SK-N-SH (cell line): ENCODE measurements around the gene SLC32A1. TPM values are rescaled to one million over a fixed set of nuclear protein-coding genes. Genes with fewer than 3 reads are reported as not detected.
A peak's percentile ranks its signal among the peaks of the same experiment; 100 is the strongest.

Experiments used
- CTCF ChIA-PET: fragments of 300-600, 350-600 bp; formaldehyde crosslinking; extraction: SDS; loops from one replicate; lab custom pipeline; 2021; lab: Yijun Ruan, JAX
- POLR2A ChIA-PET: fragments of 350-600 bp; sonication (Branson Sonifier 250); formaldehyde crosslinking; extraction: SDS; loops from one replicate; lab custom pipeline; 2020; ENCODE audit warnings: antibody characterized with exemption, inconsistent platforms; lab: Yijun Ruan, JAX
- DNase-seq: peaks from one replicate; pipeline ENCODE4 v3.0.0; 2012
- H2AFZ ChIP-seq: fragments of 200-600 bp; sonication (generic); 2 replicates; pipeline ENCODE4 v1.8.1; 2016; ENCODE audit warnings: antibody characterized with exemption, mild to moderate bottlenecking, low read depth
- H3F3A ChIP-seq: fragments of 200-600 bp; sonication (generic); replicated peaks from 2 replicates; pipeline ENCODE3; 2016; ENCODE audit warnings: antibody characterized with exemption, mild to moderate bottlenecking; ENCODE audit not compliant: insufficient read depth
- H3K27ac ChIP-seq, 2 experiments: fragments of 200-500 bp in 1 of 2; fragments of 200-600 bp in 1 of 2; sonication (Bioruptor generic) in 1 of 2; sonication (generic), shearing (Covaris generic) in 1 of 2; 2 replicates each; pipeline versions ENCODE4 v1.5.1 to v1.6.1; 2014 to 2016; ENCODE audit warnings: low read depth in 2 of 2, inconsistent platforms in 1 of 2, low read length in 1 of 2, mild to moderate bottlenecking in 1 of 2, mixed read lengths in 1 of 2
- H3K27me3 ChIP-seq: fragments of 200-600 bp; sonication (generic), shearing (Covaris generic); 2 replicates; pipeline ENCODE4 v1.6.1; 2016; ENCODE audit warnings: mixed run types; ENCODE audit not compliant: insufficient read depth
- H3K36me3 ChIP-seq, 2 experiments: fragments of 200-500 bp in 1 of 2; fragments of 200-600 bp in 1 of 2; sonication (Bioruptor generic) in 1 of 2; sonication (generic) in 1 of 2; replicated peaks in 1 of 2; 2 replicates each; pipeline versions ENCODE3 to v1.5.1; 2014 to 2016; ENCODE audit warnings: low read length in 1 of 2, mild to moderate bottlenecking in 1 of 2; ENCODE audit not compliant: insufficient read depth in 2 of 2, control insufficient read depth in 1 of 2
- H3K4me1 ChIP-seq, 2 experiments: fragments of 200-500 bp in 1 of 2; fragments of 200-600 bp in 1 of 2; sonication (Bioruptor generic) in 1 of 2; sonication (generic), shearing (Covaris generic) in 1 of 2; 2 replicates each; pipeline versions ENCODE4 v1.5.1 to v1.6.1; 2014 to 2016; ENCODE audit warnings: low read depth in 1 of 2, low read length in 1 of 2, mixed run types in 1 of 2; ENCODE audit not compliant: insufficient read depth in 2 of 2, control insufficient read depth in 1 of 2
- H3K4me2 ChIP-seq: fragments of 200-600 bp; sonication (generic), shearing (Covaris generic); 2 replicates; pipeline ENCODE4 v1.6.1; 2017; ENCODE audit warnings: mixed run types
- H3K4me3 ChIP-seq, 2 experiments: fragments of 200-500 bp in 1 of 2; fragments of 200-600 bp in 1 of 2; sonication (Bioruptor generic) in 1 of 2; sonication (generic), shearing (Covaris generic) in 1 of 2; 2 replicates each; pipeline versions ENCODE4 v1.5.1 to v1.8.1; 2014 to 2016; ENCODE audit warnings: low read depth in 2 of 2, inconsistent platforms in 1 of 2, low read length in 1 of 2, mild to moderate bottlenecking in 1 of 2, mixed read lengths in 1 of 2, moderate library complexity in 1 of 2
- H3K79me2 ChIP-seq: fragments of 200-600 bp; sonication (generic); 2 replicates; pipeline ENCODE4 v1.8.1; 2017; ENCODE audit warnings: mild to moderate bottlenecking; ENCODE audit not compliant: insufficient read depth
- H3K9ac ChIP-seq: fragments of 200-600 bp; sonication (generic); 2 replicates; pipeline ENCODE4 v1.6.1; 2017; ENCODE audit warnings: mixed run types
- H3K9me2 ChIP-seq: fragments of 200-600 bp; sonication (generic); 2 replicates; pipeline ENCODE4 v1.6.1; 2017; ENCODE audit warnings: mixed run types
- H3K9me3 ChIP-seq: fragments of 200-600 bp; sonication (generic); 2 replicates; pipeline ENCODE4 v1.6.1; 2017; ENCODE audit warnings: mixed run types, mild to moderate bottlenecking, moderate library complexity
- H4K20me1 ChIP-seq: fragments of 200-600 bp; sonication (generic); 2 replicates; pipeline ENCODE4 v1.6.1; 2017; ENCODE audit warnings: mild to moderate bottlenecking, mixed run types; ENCODE audit not compliant: insufficient read depth
- CHD2 ChIP-seq: fragments of 150-350 bp; IDR thresholded peaks from 2 replicates; pipeline ENCODE4 v1.6.1; 2018; ENCODE audit warnings: low read length; ENCODE audit not compliant: partially characterized antibody
- ELF1 ChIP-seq: IDR thresholded peaks from 2 replicates; pipeline ENCODE4 v1.4.0; 2012
- EP300 ChIP-seq, 2 experiments: IDR thresholded peaks; 2 replicates each; pipeline versions ENCODE4 v1.4.0 to v1.6.1; 2012; ENCODE audit warnings: borderline replicate concordance in 1 of 2, low read depth in 1 of 2, low read length in 1 of 2
- FOXJ3 ChIP-seq: sonication (generic); formaldehyde crosslinking; IDR thresholded peaks from 2 replicates; pipeline ENCODE4 v1.5.1; 2020; ENCODE audit warnings: mild to moderate bottlenecking, missing genetic modification reagents
- IRF3 ChIP-seq: fragments of 150-350 bp; IDR thresholded peaks from 2 replicates; pipeline ENCODE4 v1.6.1; 2016; ENCODE audit warnings: mild to moderate bottlenecking, low read depth, low read length
- JUND ChIP-seq: IDR thresholded peaks from 2 replicates; pipeline ENCODE4 v1.4.0; 2012
- MXI1 ChIP-seq: IDR thresholded peaks from 2 replicates; pipeline ENCODE4 v1.6.1; 2012; ENCODE audit warnings: mild to moderate bottlenecking, low read depth, low read length, improper control_type of control experiment
- NFIC ChIP-seq: IDR thresholded peaks from 2 replicates; pipeline ENCODE4 v1.4.0; 2012; ENCODE audit warnings: borderline replicate concordance
- NRF1 ChIP-seq: IDR thresholded peaks from 2 replicates; pipeline ENCODE4 v1.6.1; 2012; ENCODE audit warnings: low read depth, mild to moderate bottlenecking, low read length
- PBX3 ChIP-seq: IDR thresholded peaks from 2 replicates; pipeline ENCODE4; 2012
- RCOR1 ChIP-seq: fragments of 150-350 bp; IDR thresholded peaks from 2 replicates; pipeline ENCODE4 v1.6.1; 2017; ENCODE audit warnings: antibody characterized with exemption, low read length
- RFX5 ChIP-seq: IDR thresholded peaks from 2 replicates; pipeline ENCODE4 v1.6.1; 2012; ENCODE audit warnings: mild to moderate bottlenecking, improper control_type of control experiment, low read length
- TAF1 ChIP-seq: IDR thresholded peaks from 2 replicates; pipeline ENCODE4 v1.6.1; 2012; ENCODE audit warnings: low read depth, mild to moderate bottlenecking, low read length, moderate library complexity, borderline replicate concordance
- USF1 ChIP-seq: IDR thresholded peaks from 2 replicates; pipeline ENCODE4 v1.4.0; 2012; ENCODE audit warnings: low read depth, borderline replicate concordance
- USF2 ChIP-seq: fragments of 150-350 bp; IDR thresholded peaks from 2 replicates; pipeline ENCODE4 v1.6.1; 2017; ENCODE audit warnings: antibody characterized with exemption, low read length, low read depth, borderline replicate concordance
- YY1 ChIP-seq: IDR thresholded peaks from 2 replicates; pipeline ENCODE4 v1.4.0; 2012; ENCODE audit warnings: low read depth, mild to moderate bottlenecking
- ZBTB33 ChIP-seq: IDR thresholded peaks from 2 replicates; pipeline ENCODE4 v1.4.0; 2012; ENCODE audit warnings: low read depth, borderline replicate concordance
- WGBS: methylation state at CpG from one replicate; pipeline ENCODE4 v1.1.6; 2017; ENCODE audit warnings: low lambda C conversion rate; 5-methylcytosine and 5-hydroxymethylcytosine counted together
- polyA plus RNA-seq, 3 experiments: library from polyadenylated mRNA; depleted of rRNA; stranded (reverse); fragments of >200 nt; gene quantifications; 2 replicates each; pipeline ENCODE4 v1.2.3, GENCODE V29; 2012

Gene SLC32A1
- polyA plus RNA-seq, 1 of the 3 experiments (the other 2 are of a cell fraction), result not detected

GRCh38 chr20:38706509-38706908, 17.8 kb upstream of the SLC32A1 start:
- CTCF ChIA-PET, result interaction anchor here (0.6 to 13.6 kb wide), 8 partner anchors 10 to 59 kb away, joined by 3 to 127 read pairs (median 6); partner anchors contain the start of gene SLC32A1
- Histone ChIP-seq H3K79me2 (no peaks in the 10 kb centered on the region), H3K9ac (no peak overlapping the region), H3K36me3 (no peaks in the 10 kb centered on the region), H3K27ac (no peak overlapping the region), H3F3A (no peaks in the 10 kb centered on the region), H3K9me3 (no peaks in the 10 kb centered on the region), H3K27me3 (0 out of 2 replicates have a peak, but pooled peaks cover 6% of the 10 kb centered on the region), H4K20me1 (no peaks in the 10 kb centered on the region), H3K4me3 (no peak overlapping the region), H3K9me2 (no peaks in the 10 kb centered on the region), H3K4me2 (no peak overlapping the region), H3K4me1 (peaks cover 0 to 8% of the 10 kb centered on the region in 2 experiments; a peak in 1 of 4 replicates), H2AFZ (no peak overlapping the region)
- WGBS, result 7% methylated on average over 6 of the region's 7 CpGs
- POLR2A ChIA-PET, result interaction anchor here (0.8 to 1.2 kb wide), 3 partner anchors 13 to 99 kb away, joined by 3 to 4 read pairs (median 3); partner anchors contain the start of gene PPP1R16B
- TF ChIP-seq FOXJ3 (CRISPR knock-in tag), result peak; percentile 60; the same call in 1 of the 2 replicates
- TF ChIP-seq NFIC, result no peak
- peak; percentile 80; the same call in 1 of the 2 replicates for TF ChIP-seq RCOR1
- TF ChIP-seq IRF3, result no peak
- no peak for TF ChIP-seq YY1
- TF ChIP-seq EP300 (IDR thresholded peaks at IDR 0.05; ENCODE audit: borderline replicate concordance in 1 of 2, low read depth in 1 of 2, low read length in 1 of 2), result peak in 1 of 2 experiments; percentile 76; a peak in 1 of 4 replicates
- peak; percentile 80 for TF ChIP-seq CHD2
- TF ChIP-seq MXI1, result peak; percentile 48; the same call in 1 of the 2 replicates
- TF ChIP-seq USF1, result no peak
- peak; percentile 81 for DNase-seq

- no peak overlapping the region for H3K9ac ChIP-seq
- no peaks in the 10 kb centered on the region for H3K4me1 ChIP-seq
- peaks cover 12% of the 10 kb centered on the region for H3K27me3 ChIP-seq
- no peak overlapping the region for H2AFZ ChIP-seq
- no peaks in the 10 kb centered on the region for H3K79me2 ChIP-seq
- TF ChIP-seq RFX5 (no peak), ZBTB33 (no peak), PBX3 (no peak), EP300 (IDR thresholded peaks at IDR 0.05; ENCODE audit: borderline replicate concordance in 1 of 2, low read depth in 1 of 2, low read length in 1 of 2) (no peak), USF2 (no peak), YY1 (no peak), FOXJ3 (CRISPR knock-in tag) (no peak), JUND (no peak), NRF1 (no peak), TAF1 (no peak), RCOR1 (no peak), ELF1 (no peak)
- H3K4me3 ChIP-seq, result no peak overlapping the region
- H4K20me1 ChIP-seq, result no peaks in the 10 kb centered on the region
- CTCF ChIA-PET, result interaction anchor here (1.3 to 13.6 kb wide), 7 partner anchors 11 to 335 kb away, joined by 3 to 127 read pairs (median 9); partner anchors contain the start of gene SLC32A1
- H3K27ac ChIP-seq, result no peak overlapping the region
- H3K36me3 ChIP-seq, result no peaks in the 10 kb centered on the region
- 30% methylated on average over 3 of the region's 6 CpGs for WGBS
- no peak for DNase-seq
- H3K4me2 ChIP-seq, result no peak overlapping the region
- no peaks in the 10 kb centered on the region for H3F3A ChIP-seq
- H3K9me2 ChIP-seq, result no peaks in the 10 kb centered on the region
- POLR2A ChIA-PET, result no interaction called here
- no peaks in the 10 kb centered on the region for H3K9me3 ChIP-seq
Measured at GRCh38 chr20:38714308-38714707, 10.0 kb upstream of the SLC32A1 start.
